Lower leg skin (tissue), 3 donors: ENCODE results near the gene CACNG3.

Experiments used
- CTCF ChIP-seq, 3 donors: fragments of 450-650 bp; IDR thresholded peaks; one replicate each; pipeline ENCODE4 v1.5.1; 2016; ENCODE audit warnings: antibody characterized with exemption in 3 of 3, mild to moderate bottlenecking in 3 of 3, moderate library complexity in 2 of 3
- POLR2A ChIP-seq, 2 donors: fragments of 450-650 bp; IDR thresholded peaks; one replicate each; pipeline ENCODE4 v1.6.1; 2016 to 2017; ENCODE audit warnings: antibody characterized with exemption in 2 of 2, mild to moderate bottlenecking in 1 of 2, moderate library complexity in 1 of 2

- TF ChIP-seq CTCF (IDR thresholded peaks at IDR 0.05), result no peak
- TF ChIP-seq POLR2A (IDR thresholded peaks at IDR 0.05), result no peak
Measured at GRCh38 chr16:24272379-24272778, 16.2 kb downstream of the CACNG3 start.
